ENCODE data around the gene FOXRED2. TPM values are rescaled to one million over a fixed set of nuclear protein-coding genes. Genes with fewer than 3 reads are reported as not detected.

FOXRED2 gene
- total and polyA plus RNA-seq, 8 donors, result 0.76 to 17.5 (median 3.8) TPM

DNA sequence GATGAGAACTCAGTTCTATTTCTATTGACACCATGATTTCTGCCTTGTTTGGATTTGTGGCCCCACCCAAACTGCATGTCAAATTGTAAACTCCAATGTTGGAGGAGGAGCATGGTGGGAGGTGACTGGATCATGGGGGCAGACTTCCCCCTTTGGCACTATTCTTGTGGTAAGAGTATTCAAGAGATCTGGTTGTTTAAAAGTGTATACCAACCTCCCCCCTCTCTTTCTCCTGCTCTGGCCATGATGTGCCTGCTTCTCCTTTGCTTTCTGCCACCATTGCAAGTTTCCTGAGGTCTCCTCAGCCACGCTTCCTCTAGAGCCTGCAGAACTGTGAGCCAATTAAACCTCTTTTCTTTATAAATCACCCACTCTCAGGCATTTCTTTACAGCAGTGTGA is 7.9 kb upstream of the FOXRED2 start:
- peaks cover 0 to 11% (median 4%) of the 10 kb centered on the region in 4 donors for H3K4me1 ChIP-seq
- peaks cover 91 to 100% (median 98%) of the 10 kb centered on the region in 4 donors for H3K36me3 ChIP-seq
- TF ChIP-seq EP300 (IDR thresholded peaks at IDR 0.05) (no peak), POLR2AphosphoS5 (IDR thresholded peaks at IDR 0.05) (no peak), POLR2A (IDR thresholded peaks at IDR 0.05) (no peak), CTCF (IDR thresholded peaks at IDR 0.05) (no peak)
- H3K9me3 ChIP-seq, result no peaks in the 10 kb centered on the region
- H3K27ac ChIP-seq, result no peak overlapping the region
- intact Hi-C loops (cut with DNase I; ENCODE audit: low total_unique reads), result no loop called here
- H3K4me3 ChIP-seq, result no peak overlapping the region
- H3K27me3 ChIP-seq, result no peaks in the 10 kb centered on the region
- no peak for DNase-seq
- 89 to 100% (median 100%) methylated on average over 1 of the region's 1 CpG for WGBS, 5 donors

GRCh38 chr22:36512991-36513390 is 6.2 kb upstream of the FOXRED2 start:
- intact Hi-C loops (cut with DNase I; ENCODE audit: low total_unique reads), result no loop called here

DNA sequence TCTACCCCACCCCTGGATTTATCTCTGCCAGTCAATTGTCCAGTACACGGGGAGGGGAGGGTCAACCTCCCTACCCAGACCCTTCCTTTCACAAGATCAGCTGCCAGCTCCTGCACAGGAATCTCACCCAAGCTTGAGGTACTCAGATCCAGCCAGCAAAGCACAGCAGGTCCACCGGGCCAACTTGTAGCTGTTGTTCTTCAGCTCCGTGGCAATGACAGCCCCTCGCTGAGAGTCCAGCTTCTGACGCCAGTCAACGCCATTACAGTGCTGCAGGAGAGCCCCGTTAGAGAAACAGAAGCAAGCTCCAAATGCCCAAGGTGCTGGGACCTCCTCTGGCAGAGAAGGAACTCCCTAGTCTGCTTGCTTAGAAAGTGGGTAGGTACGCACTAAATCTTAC is 5.5 kb upstream of the FOXRED2 start:
- Histone ChIP-seq H3K4me1 (peaks cover 2 to 18% (median 8%) of the 10 kb centered on the region in 4 donors), H3K4me3 (no peak overlapping the region), H3K9me3 (no peaks in the 10 kb centered on the region), H3K27me3 (no peaks in the 10 kb centered on the region), H3K27ac (no peak overlapping the region), H3K36me3 (peaks cover 68 to 77% (median 74%) of the 10 kb centered on the region in 4 donors)
- no peak for DNase-seq
- 90 to 94% (median 93%) methylated on average over 8 of the region's 8 CpGs for WGBS, 5 donors
- TF ChIP-seq POLR2A (IDR thresholded peaks at IDR 0.05), result no peak
- no peak for TF ChIP-seq CTCF (IDR thresholded peaks at IDR 0.05)
- TF ChIP-seq POLR2AphosphoS5 (IDR thresholded peaks at IDR 0.05), result no peak
- no peak for TF ChIP-seq EP300 (IDR thresholded peaks at IDR 0.05)
- intact Hi-C loops (cut with DNase I; ENCODE audit: low total_unique reads), result no loop called here

More at GRCh38 chr22:36512991-36513390, 6.2 kb upstream of the FOXRED2 start:
- Histone ChIP-seq H3K9me3 (no peaks in the 10 kb centered on the region), H3K36me3 (peaks cover 75 to 83% (median 81%) of the 10 kb centered on the region in 4 donors), H3K27me3 (no peaks in the 10 kb centered on the region), H3K4me3 (no peak overlapping the region), H3K4me1 (peaks cover 0 to 15% (median 4%) of the 10 kb centered on the region in 4 donors), H3K27ac (no peak overlapping the region)
- TF ChIP-seq POLR2A (IDR thresholded peaks at IDR 0.05), result no peak
- TF ChIP-seq CTCF (IDR thresholded peaks at IDR 0.05), result no peak
- no peak for DNase-seq
- 73 to 80% (median 79%) methylated on average over 4 of the region's 4 CpGs for WGBS, 5 donors

- H3K27me3 ChIP-seq, result no peaks in the 10 kb centered on the region
- no peak overlapping the region for H3K4me3 ChIP-seq
- WGBS, 5 donors, result 63 to 69% (median 64%) methylated on average over 17 of the region's 17 CpGs
- intact Hi-C loops (cut with DNase I; ENCODE audit: low total_unique reads), result no loop called here
- H3K27ac ChIP-seq, result peak overlapping the region in 2 of 5 donors; percentile 42 to 47
- H3K36me3 ChIP-seq, result peaks cover 57 to 66% (median 63%) of the 10 kb centered on the region in 4 donors
- DNase-seq, result peak in 1 of 2 donors; percentile 81
- TF ChIP-seq POLR2AphosphoS5 (IDR thresholded peaks at IDR 0.05) (no peak), CTCF (IDR thresholded peaks at IDR 0.05) (peak in 5 of 7 experiments; percentile 7 to 66 (median 50)), EP300 (IDR thresholded peaks at IDR 0.05) (no peak)
- peaks cover 12 to 27% (median 17%) of the 10 kb centered on the region in 4 donors for H3K4me1 ChIP-seq
- no peaks in the 10 kb centered on the region for H3K9me3 ChIP-seq
Measured at GRCh38 chr22:36510966-36511881, 4.4 kb upstream of the FOXRED2 start.

Measured in stomach (tissue), 9 donors.